BJ (cell line): ENCODE results near the gene PQBP1. TPM values are rescaled to one million over a fixed set of nuclear protein-coding genes. Genes with fewer than 3 reads are reported as not detected.

Experiments used
- CTCF ChIA-PET: fragments of 350-600 bp; formaldehyde crosslinking; extraction: SDS; loops from one replicate; lab custom pipeline; 2021; ENCODE audit warnings: antibody characterized with exemption, inconsistent platforms; lab: Yijun Ruan, JAX
- POLR2A ChIA-PET: fragments of 300-600 bp; sonication (Branson Sonifier 250); formaldehyde crosslinking; extraction: SDS; loops from one replicate; lab custom pipeline; 2021; ENCODE audit warnings: antibody characterized with exemption; lab: Charles Lee
- DNase-seq: peaks from one replicate; pipeline ENCODE4 v3.0.0-alpha.2; 2011; ENCODE audit warnings: low read depth
- H3K27me3 ChIP-seq: 2 replicates; pipeline ENCODE4 v1.6.0; 2011; ENCODE audit warnings: low read length; ENCODE audit not compliant: control insufficient read depth, insufficient read depth
- H3K36me3 ChIP-seq: 2 replicates; pipeline ENCODE4 v1.5.1; 2011; ENCODE audit warnings: low read length; ENCODE audit not compliant: control insufficient read depth, insufficient read depth
- H3K4me3 ChIP-seq: 2 replicates; pipeline ENCODE4 v1.5.1; 2011; ENCODE audit warnings: low read depth, mild to moderate bottlenecking, control low read depth, low read length
- polyA plus RNA-seq: library from polyadenylated mRNA; depleted of rRNA; stranded (reverse); fragments of >200 nt; gene quantifications from 2 replicates; pipeline ENCODE4 v1.2.3, GENCODE V29; 2011
- TF ChIP-seq, protein P1 (sequence below): IDR thresholded peaks from 2 replicates; pipeline ENCODE4 v1.5.1; 2011; ENCODE audit warnings: low read depth, mild to moderate bottlenecking, control low read depth, inconsistent platforms, low read length, moderate library complexity; ENCODE audit not compliant: insufficient read depth

Gene PQBP1
- polyA plus RNA-seq, 1 experiment, result 89.6 TPM

DNA sequence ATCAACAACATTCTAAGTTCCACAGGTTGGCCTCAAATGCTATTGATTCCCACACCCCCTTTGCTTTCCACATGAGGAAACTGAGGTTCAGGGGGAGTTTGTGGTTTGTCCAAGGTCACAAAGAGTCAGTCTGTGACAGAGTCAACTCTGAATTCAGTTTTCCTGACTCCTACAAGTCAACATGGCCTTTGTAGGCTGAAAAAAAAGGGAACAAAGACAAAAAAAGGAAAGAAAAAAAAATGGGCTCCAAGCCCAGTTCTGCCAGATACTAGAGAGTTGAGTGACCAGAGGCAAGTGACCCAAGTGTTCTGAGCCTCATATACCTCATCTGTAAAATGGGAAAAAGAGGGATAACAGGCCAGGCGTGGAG, 37.6 kb downstream of the PQBP1 start:
- ChIA-PET POLR2A (no interaction called here), CTCF (no interaction called here)
- Histone ChIP-seq H3K27me3 (no peaks in the 10 kb centered on the region), H3K4me3 (no peak overlapping the region), H3K36me3 (peaks cover 11% of the 10 kb centered on the region)
- DNase-seq, result no peak
- TF ChIP-seq, protein P1, sequence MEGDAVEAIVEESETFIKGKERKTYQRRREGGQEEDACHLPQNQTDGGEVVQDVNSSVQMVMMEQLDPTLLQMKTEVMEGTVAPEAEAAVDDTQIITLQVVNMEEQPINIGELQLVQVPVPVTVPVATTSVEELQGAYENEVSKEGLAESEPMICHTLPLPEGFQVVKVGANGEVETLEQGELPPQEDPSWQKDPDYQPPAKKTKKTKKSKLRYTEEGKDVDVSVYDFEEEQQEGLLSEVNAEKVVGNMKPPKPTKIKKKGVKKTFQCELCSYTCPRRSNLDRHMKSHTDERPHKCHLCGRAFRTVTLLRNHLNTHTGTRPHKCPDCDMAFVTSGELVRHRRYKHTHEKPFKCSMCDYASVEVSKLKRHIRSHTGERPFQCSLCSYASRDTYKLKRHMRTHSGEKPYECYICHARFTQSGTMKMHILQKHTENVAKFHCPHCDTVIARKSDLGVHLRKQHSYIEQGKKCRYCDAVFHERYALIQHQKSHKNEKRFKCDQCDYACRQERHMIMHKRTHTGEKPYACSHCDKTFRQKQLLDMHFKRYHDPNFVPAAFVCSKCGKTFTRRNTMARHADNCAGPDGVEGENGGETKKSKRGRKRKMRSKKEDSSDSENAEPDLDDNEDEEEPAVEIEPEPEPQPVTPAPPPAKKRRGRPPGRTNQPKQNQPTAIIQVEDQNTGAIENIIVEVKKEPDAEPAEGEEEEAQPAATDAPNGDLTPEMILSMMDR, result no peak

DNA sequence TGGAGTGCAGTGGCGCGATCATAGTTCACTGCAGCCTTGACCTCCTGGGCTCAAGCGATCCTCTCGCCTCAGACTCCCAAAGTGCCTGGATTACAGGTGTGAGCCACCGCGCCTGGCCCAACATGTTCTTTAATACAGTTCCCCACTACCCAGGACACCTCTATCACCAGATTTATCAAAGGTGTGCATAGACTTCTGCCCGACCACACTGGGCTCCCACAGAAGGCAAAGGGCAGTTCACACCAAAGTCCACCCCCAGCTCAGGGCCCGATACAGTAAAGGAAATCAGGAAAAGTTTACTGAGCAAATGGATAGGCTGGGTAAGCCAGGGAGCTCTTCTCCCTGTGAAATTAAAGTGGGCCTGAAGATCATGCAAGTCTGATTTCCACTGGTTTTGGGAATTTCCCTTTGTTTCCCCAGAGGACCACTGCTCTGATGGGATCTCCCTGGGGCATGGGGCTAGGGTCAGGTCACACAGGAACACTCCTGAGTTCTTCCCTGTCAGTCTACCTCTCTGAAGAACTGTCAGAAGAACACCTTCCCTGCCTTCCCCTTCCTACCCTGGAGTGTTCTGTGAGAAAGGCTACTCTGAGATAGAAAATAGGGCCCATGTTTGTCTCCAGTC, 38.8 kb downstream of the PQBP1 start:
- no peak overlapping the region for H3K4me3 ChIP-seq
- TF ChIP-seq, protein P1, result no peak
- DNase-seq, result no peak
- no peaks in the 10 kb centered on the region for H3K27me3 ChIP-seq
- CTCF ChIA-PET, result interaction anchor here (0.6 to 1.0 kb wide), 2 partner anchors 9 to 10 kb away, joined by 3 to 4 read pairs; no protein-coding TSS in a partner anchor
- POLR2A ChIA-PET, result no interaction called here
- peaks cover 13% of the 10 kb centered on the region for H3K36me3 ChIP-seq

DNA sequence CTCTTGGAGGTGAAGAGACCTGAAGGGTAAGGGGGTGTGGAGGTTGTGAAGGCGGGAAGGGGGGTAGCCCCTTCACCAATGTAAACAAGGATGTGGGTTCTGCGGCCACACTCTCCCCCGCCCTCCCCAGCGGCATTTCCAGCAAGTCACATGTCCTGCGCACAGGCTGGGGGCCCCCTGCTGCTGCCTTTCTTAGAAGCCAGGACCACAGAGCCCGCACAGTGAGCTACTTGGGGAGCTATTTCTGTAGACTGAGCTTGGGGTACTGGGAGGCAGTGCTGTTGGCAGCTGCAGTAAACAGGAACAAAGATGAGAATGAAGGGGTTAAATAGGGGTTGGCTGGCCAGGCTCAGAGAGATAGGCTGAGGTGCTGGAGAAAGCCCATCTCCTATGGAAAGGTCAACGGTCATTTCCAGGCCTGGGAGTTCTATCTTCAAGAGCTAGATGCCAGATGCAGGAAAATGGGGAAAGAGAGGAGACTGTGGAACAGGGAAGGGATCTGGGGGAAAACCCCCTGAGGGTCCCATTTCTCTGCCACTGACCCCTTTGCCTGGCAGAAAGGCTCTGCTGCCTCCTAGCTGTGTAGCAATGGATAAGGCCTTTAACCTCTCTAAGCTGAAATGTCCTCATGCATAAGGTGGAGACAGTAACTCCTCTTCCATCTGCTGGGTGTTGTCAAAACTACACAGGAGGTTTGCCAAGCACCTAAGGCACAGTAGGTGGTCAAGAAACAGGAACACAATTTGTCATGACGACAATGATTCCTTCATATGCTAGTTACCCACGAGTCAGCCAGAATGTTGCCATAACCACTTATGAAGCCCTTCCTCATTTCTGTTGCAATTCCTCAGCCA, 39.6 kb downstream of the PQBP1 start:
- ChIA-PET CTCF (no interaction called here), POLR2A (no interaction called here)
- DNase-seq, result no peak
- H3K36me3 ChIP-seq, result peaks cover 13% of the 10 kb centered on the region
- H3K27me3 ChIP-seq, result no peaks in the 10 kb centered on the region
- TF ChIP-seq, protein P1, result no peak
- no peak overlapping the region for H3K4me3 ChIP-seq

DNA sequence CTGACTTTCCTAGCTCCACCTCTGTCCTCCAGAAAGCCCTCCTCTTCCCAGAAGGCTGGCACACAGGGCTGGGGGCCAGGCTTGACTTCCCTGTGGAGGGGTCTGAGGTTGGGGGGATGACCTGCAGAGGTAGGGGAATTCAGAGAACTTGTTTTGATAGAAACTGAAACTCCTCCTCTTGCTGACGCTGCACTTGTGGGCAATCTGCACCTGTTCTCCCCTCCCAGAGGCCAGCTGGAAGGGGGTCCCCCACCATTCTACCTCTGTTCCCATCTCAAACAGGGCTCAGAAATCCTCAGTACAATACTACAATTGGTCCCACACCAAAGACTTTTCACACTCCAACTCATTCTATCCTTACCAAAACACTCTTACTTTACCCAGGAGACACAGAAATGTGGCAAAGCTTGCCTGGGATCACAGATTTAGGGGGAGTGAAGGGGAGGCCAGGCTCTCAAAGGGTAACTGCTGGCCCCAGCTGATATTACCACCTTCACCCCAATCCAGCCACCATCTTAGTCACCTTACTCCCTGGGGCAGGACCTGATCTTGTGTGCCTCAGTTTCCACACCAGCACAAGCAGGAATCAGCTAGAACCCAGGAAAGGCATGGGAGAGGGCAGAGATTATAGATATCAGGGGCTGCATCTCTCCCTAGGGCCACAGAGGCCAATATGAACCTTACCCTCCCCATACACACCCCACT, 41.1 kb downstream of the PQBP1 start:
- no peak overlapping the region for H3K4me3 ChIP-seq
- H3K27me3 ChIP-seq, result no peaks in the 10 kb centered on the region
- peaks cover 12% of the 10 kb centered on the region for H3K36me3 ChIP-seq
- DNase-seq, result no peak
- ChIA-PET CTCF (no interaction called here), POLR2A (no interaction called here)
- TF ChIP-seq, protein P1, result no peak

DNA sequence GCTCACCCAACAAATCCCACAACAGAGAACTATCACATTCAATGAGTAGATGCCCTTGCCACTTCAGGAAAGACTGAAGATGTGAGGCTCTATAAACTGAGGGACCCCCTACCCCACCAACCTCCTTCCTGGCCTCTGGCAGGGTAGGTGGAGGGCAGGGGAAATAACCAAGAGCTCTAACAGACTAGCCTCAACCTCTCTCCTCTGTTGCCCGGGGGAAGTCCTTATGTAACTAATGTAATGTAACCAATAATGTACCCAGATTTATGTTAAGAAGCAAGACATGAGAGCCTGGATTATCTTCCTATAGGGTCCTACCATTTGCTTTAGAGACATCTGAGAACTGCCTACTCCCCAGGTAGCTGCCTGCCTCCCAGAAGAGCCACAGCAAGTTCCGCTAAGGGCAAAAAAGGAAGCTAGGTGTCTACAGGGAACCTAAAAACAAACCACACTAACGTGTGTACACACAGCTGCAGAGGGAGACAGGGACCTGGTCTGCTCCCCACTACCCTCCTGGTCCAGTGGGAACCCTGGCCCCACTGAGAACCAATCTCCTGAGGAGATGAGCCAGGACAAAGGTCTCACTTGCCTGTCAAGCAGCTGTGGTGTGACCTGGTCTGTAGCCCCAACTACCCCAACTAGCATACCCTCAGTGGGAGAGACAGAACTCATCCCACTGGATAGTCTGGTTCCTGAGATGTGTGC, 41.9 kb downstream of the PQBP1 start:
- ChIA-PET CTCF (no interaction called here), POLR2A (no interaction called here)
- no peaks in the 10 kb centered on the region for H3K27me3 ChIP-seq
- peaks cover 8% of the 10 kb centered on the region for H3K36me3 ChIP-seq
- DNase-seq, result no peak
- H3K4me3 ChIP-seq, result no peak overlapping the region
- TF ChIP-seq, protein P1, result no peak
